ENCODE data around the gene SLC16A3.

The SLC16A3 gene

DNA sequence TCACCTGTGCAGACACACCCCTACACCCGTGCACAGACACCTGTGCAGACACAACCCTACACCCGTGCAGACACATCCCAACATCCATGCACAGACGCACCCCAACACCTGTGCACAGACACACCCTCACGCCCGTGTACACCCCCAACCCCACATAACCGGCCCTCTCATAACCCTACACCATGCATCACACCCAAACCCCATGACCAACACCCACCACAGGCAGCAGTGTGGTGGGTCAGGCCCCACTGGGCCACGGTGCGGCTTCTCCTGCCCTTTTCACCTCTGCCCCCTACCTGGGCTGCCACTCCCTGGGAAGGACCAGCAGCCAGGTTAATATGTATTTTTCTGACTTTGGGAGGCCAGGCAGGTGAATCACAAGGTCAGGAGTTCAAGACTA is 4.2 kb upstream of the SLC16A3 start:
- DNase-seq, result no peak

DNA sequence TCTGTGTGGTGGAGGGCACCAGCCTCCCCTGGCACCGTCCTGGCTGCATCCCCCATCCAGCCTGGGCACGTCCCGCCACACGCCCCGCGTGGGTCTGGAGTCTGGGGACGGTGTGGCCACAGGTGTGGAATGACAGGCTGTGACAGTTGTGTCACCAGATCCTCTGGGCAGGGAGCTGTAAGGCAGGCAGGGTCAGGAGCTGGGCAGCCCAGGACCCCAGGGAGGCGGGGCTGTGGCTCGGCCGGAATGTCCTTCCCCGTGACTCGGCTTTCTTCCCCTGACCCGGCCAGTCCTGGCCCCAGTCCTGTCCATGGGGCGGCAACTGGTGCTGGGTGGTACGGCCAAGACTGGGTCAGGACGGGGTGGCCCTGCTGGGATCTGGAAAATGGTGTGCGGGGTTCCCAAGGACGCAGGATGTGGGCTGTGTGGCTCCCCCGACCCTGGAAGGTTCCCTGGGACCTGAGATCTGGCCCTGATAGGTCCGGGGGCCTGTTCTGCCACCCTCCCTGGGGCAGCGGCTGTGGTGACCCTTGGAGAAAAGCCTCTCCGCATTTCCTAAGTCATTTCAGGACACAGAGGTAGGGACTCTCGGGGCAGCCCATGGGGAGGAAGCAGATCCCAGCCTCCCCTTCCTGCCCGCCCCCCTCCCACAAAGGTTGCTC is 3.3 kb upstream of the SLC16A3 start:
- DNase-seq, result no peak

DNA sequence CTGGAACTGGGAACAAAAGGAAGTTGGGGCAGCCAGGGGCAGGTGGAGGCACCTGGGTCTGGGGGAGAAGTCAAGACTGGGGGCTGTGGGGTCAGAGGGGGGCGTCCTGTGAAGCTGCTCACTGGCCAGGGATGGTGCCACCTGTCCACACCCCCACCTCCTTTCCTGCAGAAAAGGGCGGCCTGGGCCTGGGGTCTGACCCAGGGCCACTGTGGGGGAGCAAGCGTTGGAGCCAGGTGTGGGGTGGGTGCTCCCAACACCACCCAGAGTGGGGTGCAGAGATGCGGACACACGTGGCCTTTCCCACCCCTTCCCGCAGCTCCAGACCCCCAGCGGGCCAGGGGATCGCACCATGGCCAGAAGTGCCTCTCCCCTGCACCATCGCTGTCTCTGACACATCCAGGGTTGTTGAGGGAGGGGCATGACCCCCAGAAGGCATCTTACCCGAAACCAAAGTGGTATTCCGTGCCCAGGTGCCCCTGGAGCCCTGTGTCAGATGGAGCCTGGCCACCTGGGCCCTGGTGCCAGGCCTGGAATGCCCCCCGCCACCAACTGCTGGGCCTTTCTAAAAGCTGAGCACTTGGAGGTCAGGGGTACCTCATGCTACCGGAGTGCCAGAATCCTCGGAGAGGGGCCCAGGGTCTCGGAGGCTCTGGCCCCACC is 2.6 kb upstream of the SLC16A3 start:
- no peak for DNase-seq

DNA sequence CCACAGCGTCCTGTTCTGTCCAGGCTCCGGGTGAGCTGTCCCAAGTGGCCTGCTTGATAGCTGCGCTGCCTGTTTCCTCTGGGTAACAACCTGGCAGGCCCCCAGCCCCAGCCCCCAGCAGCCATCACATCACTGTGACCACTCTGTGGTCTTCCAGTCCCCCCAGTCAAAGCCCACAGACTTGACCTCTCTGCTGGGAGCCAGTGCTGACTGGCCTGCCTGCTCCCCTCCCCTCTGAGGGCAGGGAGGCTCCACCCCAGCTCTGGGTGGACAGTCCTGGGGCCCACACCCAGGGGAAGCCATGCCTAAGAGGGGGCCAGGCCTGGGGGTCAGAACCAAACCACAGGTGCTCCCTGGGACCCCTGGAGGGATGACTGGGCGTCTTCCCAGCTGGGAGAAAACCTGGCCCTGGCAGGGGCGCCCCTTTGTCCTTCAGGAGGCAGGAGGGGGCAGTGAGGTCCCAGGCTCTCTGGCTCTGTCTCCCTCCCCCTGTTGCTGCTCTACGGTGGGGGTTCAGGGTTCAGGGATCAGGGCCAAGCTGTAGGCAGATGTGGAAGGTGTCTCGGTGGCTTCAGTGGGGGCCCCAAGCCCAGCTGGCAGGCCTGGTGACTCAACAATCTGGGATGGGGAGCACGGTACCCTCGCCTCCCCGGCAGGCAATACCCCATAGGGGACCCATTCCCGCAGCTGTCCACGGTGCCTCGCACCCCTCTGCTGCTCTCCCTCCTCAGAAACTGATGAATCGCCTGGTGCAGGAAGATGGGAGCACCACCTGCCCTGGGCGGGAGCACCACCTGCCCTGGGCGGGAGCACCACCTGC is 1.8 kb upstream of the SLC16A3 start:
- no peak for DNase-seq

DNA sequence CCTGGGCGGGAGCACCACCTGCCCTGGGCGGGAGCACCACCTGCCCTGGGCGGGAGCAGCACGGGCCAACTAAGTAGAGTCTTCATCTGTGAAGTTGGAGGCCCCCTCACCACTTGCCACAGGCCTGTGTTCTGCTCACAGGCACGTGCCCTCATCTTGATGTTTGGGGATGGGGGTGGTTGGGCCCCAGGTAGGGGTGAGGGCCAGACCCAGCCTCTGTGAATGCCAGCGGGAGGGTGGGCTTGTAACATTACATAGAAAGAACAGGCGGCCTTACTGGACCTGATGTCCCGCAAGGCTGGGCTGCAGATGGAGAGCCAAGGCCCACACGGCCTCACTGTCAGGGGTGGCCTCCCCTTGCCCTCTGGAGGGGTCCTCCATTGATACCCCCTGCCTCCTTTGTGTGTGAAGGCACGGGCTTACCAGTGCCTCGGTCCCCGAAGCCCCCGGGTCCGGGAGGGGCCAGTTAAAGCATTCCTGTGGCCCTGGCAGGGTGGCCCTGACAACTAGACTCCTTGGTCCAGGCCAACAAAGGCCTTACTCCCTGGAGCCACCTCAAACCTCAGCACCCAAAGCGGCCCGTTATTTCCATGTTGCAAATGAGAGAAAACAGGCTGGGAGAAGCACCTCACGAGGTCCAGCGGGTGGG is 1.1 kb upstream of the SLC16A3 start:
- DNase-seq, result no peak

DNA sequence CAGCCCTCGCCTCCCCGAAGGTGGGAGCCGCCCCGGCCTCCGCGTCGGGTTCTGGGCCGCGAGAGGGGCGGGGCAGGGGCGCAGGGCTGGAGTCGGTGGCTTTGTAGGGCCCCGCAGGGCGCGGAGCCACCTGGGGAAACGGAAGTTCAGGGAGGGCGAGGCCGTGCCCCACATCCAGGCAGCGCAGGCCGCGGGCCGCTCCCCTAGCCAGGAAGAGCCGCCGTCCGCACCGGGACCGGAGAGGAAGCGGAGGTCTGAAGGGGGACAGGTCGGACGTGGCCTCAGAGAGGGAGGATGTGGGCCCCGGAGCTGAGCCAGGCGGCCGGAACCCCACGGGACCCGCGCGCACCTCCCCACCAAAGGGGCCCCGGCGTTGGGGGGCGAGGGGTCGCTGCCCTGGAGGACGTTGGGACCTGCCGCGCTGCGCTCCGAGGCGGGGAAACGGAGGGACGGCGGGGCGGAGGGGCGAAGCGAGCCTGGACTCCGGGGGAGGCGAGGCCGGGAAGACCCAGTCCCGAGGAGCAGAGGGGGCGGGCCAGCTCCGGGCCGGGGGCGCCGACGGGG is 482 bp upstream of the SLC16A3 start:
- DNase-seq, result no peak

DNA sequence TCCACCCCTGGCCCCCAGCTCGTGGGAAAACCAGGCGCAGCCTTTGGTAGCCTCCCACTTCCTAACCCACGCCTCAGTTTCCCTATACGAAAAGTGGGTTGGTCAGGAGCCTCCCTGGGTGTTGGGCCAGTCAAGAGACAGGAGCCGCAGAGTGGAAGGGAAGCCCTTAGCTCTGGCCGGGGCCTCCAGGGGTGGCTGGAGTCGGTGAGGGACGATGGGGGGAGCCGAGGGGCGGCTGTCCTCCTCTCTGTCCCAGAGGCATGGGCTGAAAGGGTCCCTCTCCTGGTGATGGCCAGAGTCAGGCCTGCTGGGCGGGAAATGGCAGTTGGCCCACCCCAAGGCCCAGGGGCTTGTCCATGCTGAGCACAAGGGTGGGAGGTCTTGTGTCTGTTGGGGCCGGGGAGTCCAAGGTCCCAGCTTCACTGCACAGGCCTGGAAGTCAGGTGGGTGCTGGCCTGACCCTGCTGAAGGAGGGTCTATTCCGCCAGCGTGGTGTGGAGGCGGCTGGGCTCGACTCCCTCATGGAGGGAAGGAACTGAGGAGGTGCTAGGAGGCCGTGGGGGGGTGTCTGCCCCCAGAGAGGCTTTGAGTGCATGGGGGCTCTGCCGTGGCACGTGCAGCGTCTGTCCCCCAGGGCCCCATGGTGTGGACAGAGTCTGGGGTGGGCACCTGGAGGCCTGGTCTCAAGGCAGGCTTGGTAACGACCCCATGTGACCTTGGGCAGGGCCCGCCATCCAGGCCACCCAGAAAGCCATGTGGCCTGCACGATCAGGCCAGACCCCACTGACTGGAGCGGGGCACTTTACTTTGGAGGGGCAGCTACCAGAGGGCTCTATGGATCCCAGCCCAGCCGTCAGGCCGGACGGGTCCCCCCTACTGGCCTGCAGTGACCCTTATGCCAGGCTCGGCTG is 1.1 kb downstream of the SLC16A3 start:
- DNase-seq, result no peak

DNA sequence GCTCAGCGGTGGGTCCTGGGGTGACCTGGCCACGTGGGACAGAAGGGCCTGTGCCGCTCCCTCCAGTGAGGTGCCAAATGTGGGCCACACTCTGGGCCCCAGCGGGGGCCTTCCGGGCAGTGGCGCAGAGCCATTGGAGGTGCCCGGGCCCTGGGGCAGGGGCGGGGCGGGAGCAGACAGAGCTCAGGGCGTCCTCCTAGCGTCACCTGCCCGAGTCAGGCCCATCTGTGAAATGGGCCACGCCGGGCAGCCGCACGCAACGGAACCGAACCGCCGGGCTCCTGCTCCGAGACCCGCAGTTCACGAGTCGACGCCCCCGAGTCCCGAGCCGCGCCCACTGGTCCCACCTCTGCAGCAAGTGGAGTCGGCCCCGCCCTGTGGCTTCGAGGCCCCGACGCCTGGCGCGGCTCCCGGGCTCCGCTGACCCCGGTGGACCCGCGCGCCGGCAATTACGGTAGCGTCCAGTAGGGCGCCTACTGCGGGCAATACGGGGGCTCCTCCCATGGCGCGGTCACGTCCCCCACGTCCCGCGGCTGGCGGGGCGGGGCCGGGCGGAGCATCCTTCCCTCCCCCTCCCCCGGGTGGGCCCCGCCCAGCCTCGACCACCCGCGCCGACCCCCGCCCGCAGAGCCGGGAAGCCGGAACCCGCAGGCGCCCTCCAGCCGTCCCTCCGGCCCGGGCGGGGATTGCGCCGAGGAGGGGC is 1.9 kb downstream of the SLC16A3 start:
- peak; percentile 69 for DNase-seq

DNA sequence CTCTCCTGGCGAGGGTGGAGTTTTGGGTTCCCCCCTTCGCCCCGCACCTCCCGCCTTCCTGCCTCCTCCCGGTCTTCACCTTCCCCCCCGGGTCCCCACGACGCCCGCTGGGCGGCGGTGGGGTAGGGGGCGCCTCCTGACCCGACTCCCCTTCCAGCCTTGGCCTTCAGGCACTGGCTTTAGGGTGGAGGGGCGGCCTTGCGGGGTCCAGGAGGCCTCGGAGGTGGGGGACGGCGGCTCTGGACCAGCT is 2.4 kb downstream of the SLC16A3 start:
- DNase-seq, result peak; percentile 69

DNA sequence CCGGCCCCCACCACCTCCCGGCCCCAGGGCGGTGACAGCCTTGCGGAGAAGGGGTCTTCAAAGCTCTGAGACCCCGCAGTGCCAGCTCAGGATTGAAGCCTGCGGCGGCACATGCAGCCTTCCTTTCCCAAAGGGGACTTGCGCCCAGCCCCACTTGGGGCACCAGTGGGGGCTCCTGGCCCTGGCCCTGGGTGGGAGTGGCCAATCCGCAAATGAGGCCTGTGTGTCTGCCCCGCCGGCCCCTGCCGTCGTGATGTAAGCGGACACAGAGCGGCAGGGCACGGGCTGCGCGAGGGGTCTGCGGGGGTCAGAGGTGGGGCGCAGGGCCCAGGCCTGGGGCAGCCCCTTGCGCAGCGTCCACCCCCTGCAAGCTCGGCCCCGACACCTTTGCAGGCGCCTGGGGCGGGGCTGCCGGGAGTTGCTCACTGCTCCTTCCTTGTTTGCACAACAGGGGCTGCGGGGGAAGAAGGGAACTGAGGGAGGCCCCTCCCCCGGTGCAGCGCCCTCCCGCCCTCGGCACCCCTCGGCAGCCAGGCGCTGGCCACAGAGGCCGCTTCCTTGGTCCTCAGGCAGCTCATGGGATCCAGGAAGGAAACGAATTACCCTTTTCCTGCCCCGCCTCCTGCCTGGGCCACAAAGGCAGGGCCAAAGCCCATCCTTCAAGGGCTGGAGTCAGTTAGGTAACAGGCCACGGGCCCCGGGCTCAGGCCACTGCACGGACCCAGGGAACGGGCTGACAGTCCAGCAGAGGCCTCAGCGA is 2.9 kb downstream of the SLC16A3 start:
- peak; percentile 46 for DNase-seq

DNA sequence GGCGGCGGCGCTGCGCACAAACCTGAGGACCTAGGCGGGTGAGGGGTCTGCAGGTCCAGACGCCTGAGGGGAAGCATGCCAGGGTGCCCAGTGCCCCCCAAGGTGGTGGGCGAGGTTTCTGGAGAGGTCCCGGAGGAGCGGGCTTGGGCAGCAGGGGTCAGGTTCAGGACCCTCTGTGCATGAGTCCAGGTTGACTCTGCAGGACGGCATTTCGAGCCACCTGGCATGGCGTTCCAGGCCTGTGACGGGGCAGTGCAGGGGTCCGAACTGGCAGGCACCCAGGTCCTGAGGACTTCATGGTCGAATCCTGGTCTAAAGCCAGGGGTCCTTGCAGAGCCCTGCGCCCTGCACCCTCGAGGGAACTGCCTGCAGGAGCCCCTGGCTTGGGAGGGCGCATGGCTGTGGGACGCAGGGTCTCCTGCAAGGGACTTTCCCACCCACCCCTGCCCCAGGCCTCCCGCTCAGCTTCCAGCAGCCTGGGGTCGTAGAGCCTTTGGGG is 3.5 kb downstream of the SLC16A3 start:
- no peak for DNase-seq

DNA sequence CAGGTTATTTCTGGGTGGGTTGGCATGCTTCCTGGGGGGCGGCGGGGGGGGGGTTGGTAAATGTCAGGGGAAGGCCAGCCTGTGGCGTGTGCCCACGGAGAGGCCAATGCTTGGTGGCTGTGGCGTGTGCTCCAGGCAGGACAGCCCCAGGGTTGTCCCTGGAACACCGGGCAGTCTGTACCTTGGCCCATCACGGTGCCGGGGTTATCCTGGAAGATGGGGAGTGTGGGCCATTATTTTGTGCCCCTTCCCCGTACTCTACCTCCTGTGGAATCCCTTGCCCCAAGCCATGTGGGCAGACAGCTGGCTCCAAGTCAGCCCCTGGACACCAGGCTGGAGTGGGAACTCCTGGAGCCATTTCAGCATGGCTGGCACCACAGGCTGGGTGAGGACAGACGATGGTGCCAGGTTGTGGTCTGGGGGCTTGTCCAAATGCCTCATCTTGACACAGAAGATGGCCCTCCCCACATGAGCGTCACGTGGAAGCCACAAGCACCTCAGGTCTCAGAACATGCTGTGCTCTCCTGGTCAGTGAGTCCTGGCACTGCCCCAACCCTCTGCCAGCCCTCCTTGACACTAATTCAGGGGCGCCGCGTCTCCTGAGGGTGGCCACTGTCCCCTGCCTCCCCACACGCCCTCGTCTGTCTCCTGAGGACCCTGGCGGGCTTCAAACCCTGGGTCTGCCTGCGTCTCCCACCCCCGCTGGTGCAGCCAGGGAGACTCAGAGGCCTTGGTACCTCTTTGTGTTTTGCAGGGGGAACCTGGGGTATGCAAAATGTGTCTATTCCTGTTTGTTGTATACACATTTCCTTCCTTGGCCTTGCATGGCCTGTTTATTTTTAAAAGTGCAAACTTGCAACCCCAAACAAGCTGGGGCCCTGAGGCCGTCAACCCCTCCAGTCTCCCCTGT is 4.3 kb downstream of the SLC16A3 start:
- no peak for DNase-seq

DNA sequence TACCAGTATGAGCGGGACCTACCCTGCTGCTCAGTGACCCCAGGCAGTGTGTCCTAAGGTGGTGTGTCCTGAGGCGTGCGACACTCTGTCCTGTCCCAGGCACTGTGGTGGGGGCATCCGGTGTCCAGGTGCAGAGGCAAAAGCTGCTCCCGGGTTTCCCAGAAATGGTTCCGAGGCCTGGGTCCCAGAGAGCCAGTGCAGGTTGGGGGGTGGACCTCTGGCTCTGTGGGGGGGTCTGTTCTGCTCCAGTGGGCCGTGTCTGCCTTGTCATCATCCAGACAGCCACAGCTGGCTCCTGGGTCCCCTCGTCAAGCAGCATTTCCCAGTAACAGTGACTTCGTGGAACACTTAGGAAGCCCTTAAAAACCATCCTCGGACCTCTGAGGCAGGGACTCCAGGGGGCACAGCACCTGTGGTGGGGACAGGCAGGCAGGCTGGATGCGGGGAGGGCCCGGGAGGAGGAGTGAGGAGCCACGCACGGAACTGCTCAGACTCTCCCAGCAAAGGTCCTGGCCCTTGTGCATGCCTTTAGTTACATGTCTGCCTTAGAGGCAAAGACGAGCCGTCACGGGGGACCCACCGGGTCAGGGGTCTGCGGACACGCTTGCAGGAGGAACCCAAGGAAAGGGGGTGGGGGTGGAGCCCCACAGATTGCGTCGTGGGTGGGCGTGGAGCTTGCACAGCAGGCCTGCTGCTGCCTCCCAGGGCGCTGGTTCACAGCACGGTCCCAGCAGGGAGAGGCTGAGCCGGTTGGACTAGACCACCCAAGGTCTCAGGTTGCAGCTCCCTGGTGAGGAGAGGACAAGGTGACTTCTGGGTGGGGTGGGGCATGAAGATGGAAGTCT is 5.6 kb downstream of the SLC16A3 start:
- no peak for DNase-seq

DNA sequence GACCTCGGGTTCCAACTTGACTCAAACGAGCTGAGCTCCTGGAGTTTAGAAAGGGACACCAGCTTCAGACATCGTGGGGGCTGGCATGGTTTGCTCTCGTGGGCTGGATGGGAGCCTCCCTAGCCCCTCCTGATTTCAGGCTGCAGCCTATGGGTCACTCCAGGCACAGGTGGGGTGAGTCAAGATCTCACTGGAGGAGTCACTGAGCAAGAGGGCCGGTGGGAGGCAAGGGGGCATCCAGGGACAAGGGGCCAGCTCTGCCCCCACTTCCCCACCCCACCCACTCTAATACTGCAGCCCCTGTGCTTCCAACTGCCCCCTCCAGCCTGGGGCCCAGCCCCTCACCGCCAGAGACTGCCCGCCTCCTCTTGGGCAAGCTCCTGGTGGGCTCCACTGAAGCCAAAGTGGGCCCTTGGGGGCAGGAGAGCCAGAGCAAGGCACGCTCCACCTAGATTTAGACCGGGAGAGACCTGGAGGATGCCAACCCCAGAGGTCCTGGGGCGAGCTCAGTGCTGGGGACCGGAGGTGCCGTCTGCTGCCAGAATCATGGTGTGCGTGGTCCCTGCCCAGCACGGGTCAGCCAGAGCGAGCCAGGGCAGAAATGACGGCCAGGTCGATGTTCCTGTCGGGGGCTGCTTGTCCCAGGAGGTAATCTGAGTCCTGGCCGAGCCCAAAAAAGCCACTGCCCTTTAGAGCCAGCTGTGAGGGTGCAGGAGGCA is 6.4 kb downstream of the SLC16A3 start:
- no peak for DNase-seq

DNA sequence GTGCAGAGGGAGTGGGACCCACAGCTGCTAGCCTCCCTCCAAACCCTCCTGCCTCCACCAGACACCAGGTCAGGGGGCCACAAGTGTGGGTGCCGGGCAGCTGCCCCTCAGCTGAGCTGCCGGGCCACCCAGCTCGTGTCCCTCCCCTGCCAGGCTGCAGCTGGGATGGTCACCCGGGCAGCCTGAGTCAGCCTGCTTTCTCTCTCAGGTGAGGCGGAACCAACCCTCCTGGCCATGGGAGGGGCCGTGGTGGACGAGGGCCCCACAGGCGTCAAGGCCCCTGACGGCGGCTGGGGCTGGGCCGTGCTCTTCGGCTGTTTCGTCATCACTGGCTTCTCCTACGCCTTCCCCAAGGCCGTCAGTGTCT is 6.9 kb downstream of the SLC16A3 start:
- DNase-seq, result no peak

DNA sequence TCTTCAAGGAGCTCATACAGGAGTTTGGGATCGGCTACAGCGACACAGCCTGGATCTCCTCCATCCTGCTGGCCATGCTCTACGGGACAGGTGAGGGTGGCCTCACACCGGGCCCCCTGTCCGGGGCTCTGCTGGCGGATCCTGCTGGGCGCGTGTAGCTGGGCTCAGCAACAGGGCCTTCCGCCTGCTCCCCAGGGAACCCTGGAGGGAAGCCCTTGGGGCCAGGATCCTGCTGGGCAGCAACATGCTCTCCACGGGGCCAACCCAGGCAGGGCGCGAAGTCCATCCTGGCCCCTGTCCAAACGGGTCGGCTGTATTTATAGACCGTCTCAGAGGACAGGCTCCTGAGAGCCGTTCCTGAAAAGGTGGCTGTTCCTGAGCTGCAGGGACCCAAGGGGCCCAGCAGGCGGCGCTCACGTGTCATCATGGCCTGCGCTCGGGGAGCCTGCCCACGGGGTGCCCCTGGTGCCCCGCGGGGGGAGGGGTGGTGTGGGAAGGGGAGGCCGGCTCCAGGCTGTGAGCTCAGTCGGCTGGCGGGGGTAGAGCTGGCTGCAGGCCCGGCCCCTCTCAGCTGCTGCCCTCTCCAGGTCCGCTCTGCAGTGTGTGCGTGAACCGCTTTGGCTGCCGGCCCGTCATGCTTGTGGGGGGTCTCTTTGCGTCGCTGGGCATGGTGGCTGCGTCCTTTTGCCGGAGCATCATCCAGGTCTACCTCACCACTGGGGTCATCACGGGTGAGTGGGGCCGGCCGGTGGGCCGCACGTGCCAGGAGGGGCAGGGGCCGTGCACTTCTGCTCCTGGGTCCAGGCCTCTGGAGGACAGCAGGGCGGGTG is 7.5 kb downstream of the SLC16A3 start:
- DNase-seq, result peak; percentile 37

DNA sequence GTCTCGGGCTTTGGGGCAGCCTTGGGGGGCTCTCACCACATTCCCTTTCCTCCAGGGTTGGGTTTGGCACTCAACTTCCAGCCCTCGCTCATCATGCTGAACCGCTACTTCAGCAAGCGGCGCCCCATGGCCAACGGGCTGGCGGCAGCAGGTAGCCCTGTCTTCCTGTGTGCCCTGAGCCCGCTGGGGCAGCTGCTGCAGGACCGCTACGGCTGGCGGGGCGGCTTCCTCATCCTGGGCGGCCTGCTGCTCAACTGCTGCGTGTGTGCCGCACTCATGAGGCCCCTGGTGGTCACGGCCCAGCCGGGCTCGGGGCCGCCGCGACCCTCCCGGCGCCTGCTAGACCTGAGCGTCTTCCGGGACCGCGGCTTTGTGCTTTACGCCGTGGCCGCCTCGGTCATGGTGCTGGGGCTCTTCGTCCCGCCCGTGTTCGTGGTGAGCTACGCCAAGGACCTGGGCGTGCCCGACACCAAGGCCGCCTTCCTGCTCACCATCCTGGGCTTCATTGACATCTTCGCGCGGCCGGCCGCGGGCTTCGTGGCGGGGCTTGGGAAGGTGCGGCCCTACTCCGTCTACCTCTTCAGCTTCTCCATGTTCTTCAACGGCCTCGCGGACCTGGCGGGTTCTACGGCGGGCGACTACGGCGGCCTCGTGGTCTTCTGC is 8.4 kb downstream of the SLC16A3 start:
- no peak for DNase-seq
